ENCODE data around the gene WWOX. TPM values are rescaled to one million over a fixed set of nuclear protein-coding genes. Genes with fewer than 3 reads are reported as not detected.

The WWOX gene
- polyA plus RNA-seq, 1 donor (not counting 4 experiments of a cell fraction or from before 2014, with no cell fraction given), result 5.1 TPM

- no peak for DNase-seq (ENCODE audit: low read depth, low spot score)
These were observed 575.9 kb downstream of the WWOX start for GRCh38 chr16:78675312-78675711.

GRCh38 chr16:78675951-78676792, 576.7 kb downstream of the WWOX start:
- H3K27me3 ChIP-seq (ENCODE audit: control insufficient read depth, extremely low read depth, insufficient read depth, low read length), result no peaks in the 10 kb centered on the region
- H3K36me3 ChIP-seq (ENCODE audit: control insufficient read depth in 2 of 2, extremely low read depth in 1 of 2, insufficient read depth in 2 of 2, low read length in 2 of 2), result no peaks in the 10 kb centered on the region
- dilution Hi-C loops (cut with MboI; ENCODE audit: extremely low pct_ligation_motif_present, low sequenced_read_pairs), result no loop called here
- no peaks in the 10 kb centered on the region for H3K79me2 ChIP-seq (ENCODE audit: control insufficient read depth, insufficient read depth, low read length)
- H4K20me1 ChIP-seq (ENCODE audit: control insufficient read depth, extremely low read depth, insufficient read depth, low read length), result no peaks in the 10 kb centered on the region
- H3K4me3 ChIP-seq (ENCODE audit: control insufficient read depth in 2 of 3, extremely low read depth in 1 of 3, insufficient read depth in 2 of 3, low read depth in 1 of 3, low read length in 3 of 3), result no peak overlapping the region
- no peaks in the 10 kb centered on the region for H3K9me1 ChIP-seq (ENCODE audit: control insufficient read depth, extremely low read depth, insufficient read depth, low read length)
- no peak overlapping the region for H3K27ac ChIP-seq (ENCODE audit: control insufficient read depth, insufficient read depth, low read length)
- no peak overlapping the region for H3K9ac ChIP-seq (ENCODE audit: control insufficient read depth, extremely low read depth, insufficient read depth, low read length)
- TF ChIP-seq EZH2 (IDR thresholded peaks at IDR 0.05; ENCODE audit: low read length) (no peak), CTCF (optimal IDR thresholded peaks at IDR 0.05 in 1 of 3, IDR thresholded peaks at IDR 0.05 in 1 of 3, conservative IDR thresholded peaks at IDR 0.05 in 1 of 3; ENCODE audit: extremely low read depth in 1 of 3, insufficient read depth in 2 of 3, low read length in 3 of 3) (no peak)
- no peaks in the 10 kb centered on the region for H3K9me3 ChIP-seq (ENCODE audit: control insufficient read depth, low read depth, low read length)
- DNase-seq (ENCODE audit: low read depth, low spot score) (no peak), FAIRE-seq (no peak)
- no peak overlapping the region for H2AFZ ChIP-seq (ENCODE audit: control insufficient read depth, low read length)
- no peak overlapping the region for H3K4me2 ChIP-seq (ENCODE audit: control insufficient read depth, extremely low read depth, insufficient read depth, low read depth, low read length)
- H3K4me1 ChIP-seq (ENCODE audit: control insufficient read depth, extremely low read depth, insufficient read depth, low read length), result peaks cover 6% of the 10 kb centered on the region

More at GRCh38 chr16:78675312-78675711, 575.9 kb downstream of the WWOX start:
- Histone ChIP-seq H3K79me2 (ENCODE audit: control insufficient read depth, insufficient read depth, low read length) (no peaks in the 10 kb centered on the region), H3K4me3 (ENCODE audit: control insufficient read depth in 2 of 3, extremely low read depth in 1 of 3, insufficient read depth in 2 of 3, low read depth in 1 of 3, low read length in 3 of 3) (no peak overlapping the region), H3K36me3 (ENCODE audit: control insufficient read depth in 2 of 2, extremely low read depth in 1 of 2, insufficient read depth in 2 of 2, low read length in 2 of 2) (no peaks in the 10 kb centered on the region), H2AFZ (ENCODE audit: control insufficient read depth, low read length) (no peak overlapping the region), H3K9ac (ENCODE audit: control insufficient read depth, extremely low read depth, insufficient read depth, low read length) (no peak overlapping the region), H3K4me1 (ENCODE audit: control insufficient read depth, extremely low read depth, insufficient read depth, low read length) (peaks cover 8% of the 10 kb centered on the region), H3K9me3 (ENCODE audit: control insufficient read depth, low read depth, low read length) (no peaks in the 10 kb centered on the region), H3K27ac (ENCODE audit: control insufficient read depth, insufficient read depth, low read length) (no peak overlapping the region), H3K9me1 (ENCODE audit: control insufficient read depth, extremely low read depth, insufficient read depth, low read length) (no peaks in the 10 kb centered on the region), H3K27me3 (ENCODE audit: control insufficient read depth, extremely low read depth, insufficient read depth, low read length) (no peaks in the 10 kb centered on the region), H3K4me2 (ENCODE audit: control insufficient read depth, extremely low read depth, insufficient read depth, low read depth, low read length) (no peak overlapping the region), H4K20me1 (ENCODE audit: control insufficient read depth, extremely low read depth, insufficient read depth, low read length) (no peaks in the 10 kb centered on the region)
- no peak for FAIRE-seq
- TF ChIP-seq CTCF (optimal IDR thresholded peaks at IDR 0.05 in 1 of 3, IDR thresholded peaks at IDR 0.05 in 1 of 3, conservative IDR thresholded peaks at IDR 0.05 in 1 of 3; ENCODE audit: extremely low read depth in 1 of 3, insufficient read depth in 2 of 3, low read length in 3 of 3) (no peak), EZH2 (IDR thresholded peaks at IDR 0.05; ENCODE audit: low read length) (no peak)
- dilution Hi-C loops (cut with MboI; ENCODE audit: extremely low pct_ligation_motif_present, low sequenced_read_pairs), result no loop called here

Data from keratinocyte (primary cell).